K562 (cell line): ENCODE data around the gene ZNF548. TPM values are rescaled to one million over a fixed set of nuclear protein-coding genes. Genes with fewer than 3 reads are reported as not detected.

ENCODE experiments used
- ATAC-seq: fragments of 200-7000 bp; cut with Tn5 transposase; 3 replicates; pipeline ENCODE4 v1.9.1; 2020; ENCODE audit warnings: moderate library complexity
- BruUV-seq: library from RNA; stranded (reverse); fragments of 400-500 nt; replicated peaks from 2 replicates; lab custom pipeline; 2021; lab: Mats Ljungman, UMichigan
- CTCF ChIA-PET: fragments of 300-600 bp; formaldehyde crosslinking; extraction: SDS; loops from one replicate; lab custom pipeline; 2021; ENCODE audit warnings: low intra/inter-chr PET ratio; lab: Yijun Ruan, JAX
- POLR2A ChIA-PET: fragments of 300-600, 350-650 bp; sonication (Branson Sonifier 250); formaldehyde crosslinking; extraction: SDS; loops from one replicate; lab custom pipeline; 2021; ENCODE audit warnings: antibody characterized with exemption, inconsistent platforms; lab: Yijun Ruan, JAX
- DNase-seq, 4 experiments: peaks; one replicate each; pipeline versions ENCODE4 v3.0.0 to v3.0.0-alpha.2; 2011 to 2018; ENCODE audit warnings: low spot score in 3 of 4, mixed read lengths in 3 of 4; ENCODE audit errors: extremely low read depth in 1 of 4
- FAIRE-seq: peaks from 2 replicates; lab custom pipeline; 2011; peaks lifted over from hg19 to GRCh38; lab: Jason Lieb, UNC
- H2AFZ ChIP-seq: 2 replicates; pipeline ENCODE4 v1.6.0; 2011; ENCODE audit warnings: low read depth, low read length, control low read depth, inconsistent platforms
- H3K27ac ChIP-seq: fragments of 200-600 bp; 3 replicates; pipeline ENCODE4 v1.8.0; 2011; ENCODE audit warnings: low read depth, mild to moderate bottlenecking, control low read depth, inconsistent platforms, low read length, moderate library complexity, mixed read lengths; ENCODE audit errors: extremely low read depth
- H3K27me3 ChIP-seq, 2 experiments: fragments of 300-600 bp in 1 of 2; 2 replicates in 1 of 2; 3 replicates in 1 of 2; pipeline versions ENCODE4 v1.6.0 to v1.8.0; 2011; ENCODE audit warnings: inconsistent platforms in 2 of 2, low read length in 2 of 2, mild to moderate bottlenecking in 1 of 2, mixed read lengths in 1 of 2, moderate library complexity in 1 of 2; ENCODE audit not compliant: control insufficient read depth in 2 of 2, insufficient read depth in 2 of 2
- H3K36me3 ChIP-seq: fragments of 300-600 bp; 3 replicates; pipeline ENCODE4 v1.8.0; 2011; ENCODE audit warnings: mild to moderate bottlenecking, low read length, inconsistent platforms; ENCODE audit not compliant: control insufficient read depth, insufficient read depth
- H3K4me1 ChIP-seq, 2 experiments: fragments of 200-600 bp in 1 of 2; replicated peaks in 1 of 2; 2 replicates in 1 of 2; 3 replicates in 1 of 2; pipeline versions ENCODE4 v1.5.1 to v1.8.0; 2011; ENCODE audit warnings: inconsistent platforms in 2 of 2, low read length in 2 of 2, mild to moderate bottlenecking in 1 of 2, mixed read lengths in 1 of 2, moderate library complexity in 1 of 2; ENCODE audit not compliant: control insufficient read depth in 2 of 2, insufficient read depth in 2 of 2
- H3K4me2 ChIP-seq: 2 replicates; pipeline ENCODE4 v1.6.1; 2011; ENCODE audit warnings: low read length, control low read depth, inconsistent platforms, mixed read lengths; ENCODE audit not compliant: insufficient read depth
- H3K4me3 ChIP-seq: fragments of 200-600 bp; sonication (generic), shearing (Covaris generic); 2 replicates; pipeline ENCODE4 v1.5.1; 2016; ENCODE audit warnings: control low read depth, inconsistent platforms
- H3K79me2 ChIP-seq: fragments of 200-600 bp; 3 replicates; pipeline ENCODE4 v1.8.0; 2011; ENCODE audit warnings: low read length, inconsistent platforms; ENCODE audit not compliant: control insufficient read depth, insufficient read depth
- H3K9ac ChIP-seq, 2 experiments: 2 replicates each; pipeline versions ENCODE4 v1.6.0 to v1.6.1; 2011; ENCODE audit warnings: low read depth in 2 of 2, low read length in 2 of 2, control low read depth in 1 of 2, inconsistent platforms in 1 of 2, mild to moderate bottlenecking in 1 of 2, mixed read lengths in 1 of 2; ENCODE audit not compliant: insufficient read depth in 1 of 2
- H3K9me1 ChIP-seq: one replicate; pipeline ENCODE4 v1.6.0; 2011; ENCODE audit warnings: inconsistent platforms, mild to moderate bottlenecking, low read length, moderate library complexity; ENCODE audit not compliant: control insufficient read depth, insufficient read depth
- H3K9me3 ChIP-seq: replicated peaks from 2 replicates; pipeline ENCODE4 v1.5.1; 2011; ENCODE audit warnings: low read depth, low read length, inconsistent platforms; ENCODE audit not compliant: control insufficient read depth, insufficient read depth
- H4K20me1 ChIP-seq: replicated peaks from 2 replicates; pipeline ENCODE4 v1.6.1; 2011; ENCODE audit warnings: low read length, inconsistent platforms, mixed read lengths; ENCODE audit not compliant: control insufficient read depth, insufficient read depth
- BCOR ChIP-seq: fragments of 450-650 bp; IDR thresholded peaks from 2 replicates; pipeline ENCODE4 v1.6.1; 2016
- KAT8 ChIP-seq: fragments of 450-650 bp; IDR thresholded peaks from 2 replicates; pipeline ENCODE4 v1.6.1; 2016; ENCODE audit warnings: low read depth, mild to moderate bottlenecking
- KDM1A ChIP-seq, 2 experiments: fragments of 450-650 bp; IDR thresholded peaks; 2 replicates each; pipeline ENCODE4 v1.6.1; 2016; ENCODE audit warnings: mild to moderate bottlenecking in 2 of 2
- MAZ ChIP-seq, 2 experiments: fragments of 450-650 bp in 1 of 2; sonication (generic) in 1 of 2; formaldehyde crosslinking; IDR thresholded peaks in 1 of 2; conservative IDR thresholded peaks in 1 of 2; 2 replicates each; pipeline versions ENCODE4 v1.4.0 to v1.5.0; 2020; ENCODE audit warnings: mild to moderate bottlenecking in 1 of 2, missing genetic modification reagents in 1 of 2
- NFRKB ChIP-seq: fragments of 450-650 bp; IDR thresholded peaks from 2 replicates; pipeline ENCODE4 v1.6.1; 2016; ENCODE audit warnings: low read depth
- RB1 ChIP-seq: fragments of 450-650 bp; IDR thresholded peaks from 2 replicates; pipeline ENCODE4 v1.6.1; 2017; ENCODE audit warnings: low read depth, mild to moderate bottlenecking
- SP1 ChIP-seq: sonication (generic); formaldehyde crosslinking; IDR thresholded peaks from 2 replicates; pipeline ENCODE4 v1.8.1; 2022; ENCODE audit warnings: mild to moderate bottlenecking, missing genetic modification reagents
- WGBS: fragments of 100-300 bp; shearing (Covaris generic); methylation state at CpG from one replicate; pipeline ENCODE4 v1.1.6; 2016; ENCODE audit warnings: low coverage, mixed read lengths; ENCODE audit not compliant: insufficient coverage; ENCODE audit errors: missing lambda C conversion rate; 5-methylcytosine and 5-hydroxymethylcytosine counted together
- in situ Hi-C: fragments of 300-500 bp; cut with MboI; formaldehyde crosslinking; loops from 4 replicates; pipeline ENCODE4 v1.15.0; 2018; ENCODE audit warnings: inconsistent platforms, mixed read lengths
- intact Hi-C: fragments of 100-400 bp; cut with micrococcal nuclease; formaldehyde crosslinking; loops from 2 replicates; pipeline ENCODE4 v1.14.2; 2022
- polyA plus RNA-seq, 8 experiments: library from polyadenylated mRNA; depleted of rRNA in 4 of 8; stranded (reverse) in 5 of 8; unstranded in 3 of 8; fragments of >200 nt; fragmentation: Nextera tagmentation in 2 of 8; fragmentation: Illumina TruSeq in 1 of 8; extraction: Ambion mirVana in 2 of 8; extraction: Trizol in 1 of 8; gene quantifications; 2 replicates each; pipeline versions ENCODE4 v1.2.1 to v1.2.3, GENCODE V29; 2011 to 2014; ENCODE audit warnings: inconsistent platforms in 1 of 8, missing spikeins in 1 of 8
- total RNA-seq, 7 experiments: library from RNA; depleted of rRNA in 6 of 7; stranded (reverse); fragments of >200 nt in 6 of 7; fragmentation: Illumina TruSeq in 2 of 7; extraction: Trizol in 2 of 7; gene quantifications; 2 replicates each; pipeline versions ENCODE4 v1.2.1 to v1.2.3, GENCODE V29; 2011 to 2021; ENCODE audit warnings: low replicate concordance in 1 of 7

The ZNF548 gene
- total and polyA plus RNA-seq, 9 of the 15 experiments (the other 6 are each of a cell fraction or from before 2014, with no cell fraction given), result 1.5 to 8.7 (median 4.5) TPM

DNA sequence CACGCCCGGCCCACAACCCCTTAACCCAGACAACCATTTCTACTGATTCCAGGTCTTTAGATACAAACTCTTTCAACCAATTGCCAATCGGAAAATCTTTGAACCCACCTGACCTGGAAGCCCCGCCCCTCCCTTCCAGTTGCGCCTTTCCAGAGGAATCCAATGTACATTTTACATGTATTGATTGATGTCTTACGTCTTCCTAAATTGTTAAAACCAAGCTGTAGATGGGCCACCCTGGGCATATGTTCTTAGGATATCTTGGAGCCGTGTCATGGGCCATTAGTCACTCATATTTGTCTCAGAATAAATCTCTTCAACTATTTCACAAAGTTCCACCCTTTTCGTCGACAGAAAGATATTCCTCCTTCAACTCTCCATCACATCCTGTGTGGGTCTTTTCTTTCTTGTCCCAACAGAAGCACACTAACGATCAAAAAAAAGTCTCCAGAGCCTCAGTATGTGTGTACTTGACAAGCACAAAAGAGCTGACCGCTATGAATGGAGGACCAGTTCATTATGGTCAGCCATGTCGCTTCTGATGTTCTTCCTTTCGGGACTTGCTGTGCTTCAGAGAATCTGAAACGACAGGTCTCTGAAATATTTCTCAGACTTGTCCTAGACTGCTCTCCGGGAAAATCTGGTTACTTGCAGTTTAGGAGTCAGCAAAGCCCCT is 44.9 kb downstream of the ZNF548 start:
- Histone ChIP-seq H3K9ac (peak overlapping the region; percentile 72 to 91), H4K20me1 (0 out of 2 replicates have a peak, but pooled peaks cover 8% of the 10 kb centered on the region), H2AFZ (peak overlapping the region; percentile 90), H3K4me2 (peak overlapping the region; percentile 88), H3K27ac (peak overlapping the region; percentile 51), H3K4me1 (peaks cover 5 to 9% of the 10 kb centered on the region in 2 experiments; a peak in 3 of 5 replicates), H3K27me3 (no peaks in the 10 kb centered on the region), H3K36me3 (peaks cover 17% of the 10 kb centered on the region; the same call in 2 of the 3 replicates), H3K9me1 (no peaks in the 10 kb centered on the region), H3K9me3 (peaks cover 2% of the 10 kb centered on the region), H3K79me2 (peaks cover 40% of the 10 kb centered on the region), H3K4me3 (peak overlapping the region; percentile 78)
- CTCF ChIA-PET, result no interaction called here
- FAIRE-seq (no peak), ATAC-seq (peak; percentile 7), DNase-seq (peak in 1 of 4 experiments; percentile 9)
- TF ChIP-seq BCOR (peak; percentile 63; the same call in 1 of the 2 replicates), KDM1A (IDR thresholded peaks at IDR 0.05) (peak in 1 of 2 experiments; percentile 23; a peak in 1 of 4 replicates), SP1 (CRISPR knock-in tag) (no peak), KAT8 (no peak), RB1 (0 out of 2 replicates have a peak, but pooled peaks have one; percentile 3), MAZ (CRISPR knock-in tag; conservative IDR thresholded peaks at IDR 0.05 in 1 of 2, IDR thresholded peaks at IDR 0.05 in 1 of 2) (peak in 1 of 2 experiments; percentile 25; a peak in 1 of 4 replicates), NFRKB (peak; percentile 50; the same call in 1 of the 2 replicates)
- in situ Hi-C loops (no loop called here), intact Hi-C loops (loop anchor here (1.0 kb wide), 1 partner anchor 154 kb away; the partner anchor contains the start of gene ZNF460)
- WGBS, result 44% methylated on average over 14 of the region's 15 CpGs
- POLR2A ChIA-PET, result interaction anchor here (0.5 to 0.6 kb wide), 2 partner anchors 11 to 201 kb away, joined by 3 read pairs; no protein-coding TSS in a partner anchor
- BruUV-seq, result TSS peak; percentile 88
